ACHN (cell line): ENCODE results near the gene LIME1.

ENCODE experiments used
- DNase-seq: peaks from one replicate; pipeline ENCODE4 v3.0.0-alpha.2; 2015
- in situ Hi-C: cut with HindIII; loops from 2 replicates; pipeline ENCODE4 v1.10.0; 2017; ENCODE audit warnings: low sequenced_read_pairs, low pct_ligation_motif_present, low pct_unique_long_range_greater_than_20kb

Gene LIME1

GRCh38 chr20:63778034-63778752 lies 41.7 kb downstream of the LIME1 start:
- in situ Hi-C loops, result no loop called here
- DNase-seq, result no peak

- in situ Hi-C loops, result no loop called here
- DNase-seq, result no peak
Measured at GRCh38 chr20:63778857-63779256, 42.4 kb downstream of the LIME1 start.

GRCh38 chr20:63781181-63781580 lies 44.7 kb downstream of the LIME1 start:
- in situ Hi-C loops, result no loop called here
- no peak for DNase-seq

GRCh38 chr20:63782051-63782471 lies 45.6 kb downstream of the LIME1 start:
- no peak for DNase-seq
- in situ Hi-C loops, result no loop called here

- in situ Hi-C loops, result no loop called here
- no peak for DNase-seq
Measured at GRCh38 chr20:63782521-63782971, 46.1 kb downstream of the LIME1 start.

GRCh38 chr20:63783970-63784369 lies 47.5 kb downstream of the LIME1 start:
- in situ Hi-C loops, result no loop called here
- DNase-seq, result no peak

- no peak for DNase-seq
- in situ Hi-C loops, result no loop called here
Measured at GRCh38 chr20:63785691-63786131, 49.2 kb downstream of the LIME1 start.

GRCh38 chr20:63787302-63787701 lies 50.8 kb downstream of the LIME1 start:
- no peak for DNase-seq
- in situ Hi-C loops, result no loop called here

GRCh38 chr20:63787749-63788148 lies 51.3 kb downstream of the LIME1 start:
- no peak for DNase-seq
- in situ Hi-C loops, result no loop called here
